Measurements from ENCODE around the gene PRKACB. TPM values are rescaled to one million over a fixed set of nuclear protein-coding genes. Genes with fewer than 3 reads are reported as not detected.

Gene PRKACB
- total RNA-seq, 1 donor from 2014 or later, result 44.1 TPM

GRCh38 chr1:84269306-84269705, 125.2 kb downstream of the PRKACB start:
- H3K4me1 Mint-ChIP-seq, result peaks cover 38% of the 10 kb centered on the region
- Histone ChIP-seq H3K4me3 (no peak overlapping the region), H2AFZ (replicated peaks) (no peak overlapping the region), H3K4me2 (no peak overlapping the region), H3F3A (ENCODE audit: low read depth) (peaks cover 16% of the 10 kb centered on the region), H3K4me1 (peaks cover 16% of the 10 kb centered on the region), H3K36me3 (no peaks in the 10 kb centered on the region), H3K27me3 (no peaks in the 10 kb centered on the region), H3K9ac (no peak overlapping the region), H4K20me1 (ENCODE audit: low read depth) (no peaks in the 10 kb centered on the region), H3K79me2 (ENCODE audit: low read depth) (no peaks in the 10 kb centered on the region), H3K27ac (no peak overlapping the region), H3K9me3 (ENCODE audit: low read depth) (no peaks in the 10 kb centered on the region)
- no peak overlapping the region for H3K27ac Mint-ChIP-seq
- peaks cover 5% of the 10 kb centered on the region for H3K27me3 Mint-ChIP-seq (ENCODE audit: insufficient read depth, low read depth)
- no peak for DNase-seq (ENCODE audit: low spot score)
- H3K36me3 Mint-ChIP-seq, result no peaks in the 10 kb centered on the region
- H3K9me3 Mint-ChIP-seq, result peaks cover 6% of the 10 kb centered on the region
- TF ChIP-seq EZH2phosphoT487 (IDR thresholded peaks at IDR 0.05) (no peak), EZH2 (IDR thresholded peaks at IDR 0.05) (no peak), CTCF (IDR thresholded peaks at IDR 0.05) (no peak)
- no peak overlapping the region for H3K4me3 Mint-ChIP-seq

DNA sequence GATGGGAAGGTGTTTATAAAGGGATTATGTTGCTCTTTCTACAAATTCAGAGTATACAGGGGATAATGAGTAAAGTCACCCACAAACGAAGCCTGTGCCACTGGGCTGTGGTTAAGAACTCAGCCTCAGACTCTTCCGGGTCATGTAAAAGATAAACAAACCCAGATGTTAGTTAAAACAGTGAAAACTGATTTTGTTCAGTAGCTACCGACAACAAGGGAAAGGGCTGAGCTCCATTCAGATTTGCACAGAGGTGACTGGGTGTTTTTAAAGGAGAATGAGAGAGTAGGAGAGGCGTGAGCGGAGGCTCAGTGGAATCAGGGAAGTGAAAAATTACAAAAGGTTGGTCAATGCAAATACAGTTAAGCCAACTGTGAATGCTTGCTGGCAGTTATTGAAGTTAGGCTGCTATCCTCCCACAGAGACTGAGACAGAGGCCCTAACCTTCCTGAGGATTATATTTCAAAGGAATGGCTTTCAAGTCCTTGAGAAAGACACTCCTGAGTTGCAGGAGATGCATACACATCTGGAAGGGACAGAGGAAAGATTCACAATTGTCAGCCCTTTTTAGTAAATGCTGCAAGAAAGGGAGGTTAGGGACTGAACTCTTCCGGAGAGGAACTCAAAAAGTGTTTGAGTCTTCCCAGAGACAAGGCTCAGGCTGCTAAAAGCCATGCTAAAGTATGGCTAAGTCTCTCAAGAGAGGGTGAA, 127.5 kb downstream of the PRKACB start:
- H3F3A ChIP-seq (ENCODE audit: low read depth), result peaks cover 16% of the 10 kb centered on the region
- peak overlapping the region; percentile 48 for H3K4me2 ChIP-seq
- H3K27me3 ChIP-seq, result no peaks in the 10 kb centered on the region
- H2AFZ ChIP-seq (replicated peaks), result no peak overlapping the region
- no peak overlapping the region for H3K9ac ChIP-seq
- no peaks in the 10 kb centered on the region for H3K36me3 ChIP-seq
- Mint-ChIP-seq H3K27ac (peak overlapping the region; percentile 36), H3K9me3 (peaks cover 6% of the 10 kb centered on the region), H3K4me1 (peaks cover 38% of the 10 kb centered on the region), H3K4me3 (peak overlapping the region; percentile 3), H3K27me3 (ENCODE audit: insufficient read depth, low read depth) (peaks cover 5% of the 10 kb centered on the region), H3K36me3 (no peaks in the 10 kb centered on the region)
- H3K4me3 ChIP-seq, result no peak overlapping the region
- no peaks in the 10 kb centered on the region for H4K20me1 ChIP-seq (ENCODE audit: low read depth)
- peaks cover 16% of the 10 kb centered on the region for H3K4me1 ChIP-seq
- no peaks in the 10 kb centered on the region for H3K9me3 ChIP-seq (ENCODE audit: low read depth)
- peak overlapping the region; percentile 76 for H3K27ac ChIP-seq
- no peaks in the 10 kb centered on the region for H3K79me2 ChIP-seq (ENCODE audit: low read depth)
- TF ChIP-seq EZH2phosphoT487 (IDR thresholded peaks at IDR 0.05) (peak; percentile 66), CTCF (IDR thresholded peaks at IDR 0.05) (no peak), EZH2 (IDR thresholded peaks at IDR 0.05) (no peak)
- peak; percentile 54 for DNase-seq (ENCODE audit: low spot score)

DNA sequence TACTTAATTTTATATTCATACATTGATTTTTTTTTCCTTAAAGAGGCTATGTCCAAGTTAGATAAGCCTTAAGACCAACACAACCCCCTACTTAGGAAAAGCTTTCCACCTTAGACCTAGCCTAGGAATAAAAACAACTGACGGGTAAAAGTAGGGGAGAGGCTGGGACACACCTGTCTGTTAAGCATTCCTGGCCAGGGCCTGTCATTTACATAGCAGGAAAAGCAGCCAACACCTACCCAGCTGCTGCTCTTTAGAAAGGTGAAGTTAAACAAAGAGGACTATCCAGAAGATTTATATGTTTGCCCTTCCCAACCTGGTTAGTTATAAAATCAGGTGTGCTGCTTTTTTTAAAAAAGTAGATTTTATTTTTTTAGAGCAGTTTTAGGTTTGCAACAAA, 128.3 kb downstream of the PRKACB start:
- H3K4me1 ChIP-seq, result peaks cover 16% of the 10 kb centered on the region
- peaks cover 16% of the 10 kb centered on the region for H3F3A ChIP-seq (ENCODE audit: low read depth)
- no peaks in the 10 kb centered on the region for H3K9me3 ChIP-seq (ENCODE audit: low read depth)
- peaks cover 2% of the 10 kb centered on the region for H3K27me3 Mint-ChIP-seq (ENCODE audit: insufficient read depth, low read depth)
- no peak overlapping the region for H3K4me3 Mint-ChIP-seq
- no peak for DNase-seq (ENCODE audit: low spot score)
- H3K9ac ChIP-seq, result no peak overlapping the region
- H3K4me3 ChIP-seq, result no peak overlapping the region
- TF ChIP-seq CTCF (IDR thresholded peaks at IDR 0.05) (no peak), EZH2 (IDR thresholded peaks at IDR 0.05) (no peak), EZH2phosphoT487 (IDR thresholded peaks at IDR 0.05) (no peak)
- H3K4me2 ChIP-seq, result peak overlapping the region; percentile 48
- H3K27ac Mint-ChIP-seq, result no peak overlapping the region
- no peaks in the 10 kb centered on the region for H3K36me3 ChIP-seq
- no peaks in the 10 kb centered on the region for H4K20me1 ChIP-seq (ENCODE audit: low read depth)
- no peaks in the 10 kb centered on the region for H3K36me3 Mint-ChIP-seq
- peaks cover 6% of the 10 kb centered on the region for H3K9me3 Mint-ChIP-seq
- no peak overlapping the region for H2AFZ ChIP-seq (replicated peaks)
- H3K27me3 ChIP-seq, result no peaks in the 10 kb centered on the region
- no peaks in the 10 kb centered on the region for H3K79me2 ChIP-seq (ENCODE audit: low read depth)
- peaks cover 34% of the 10 kb centered on the region for H3K4me1 Mint-ChIP-seq
- H3K27ac ChIP-seq, result no peak overlapping the region
